CD4-positive, alpha-beta T cell treated with Interferon alpha-2 for 1 hour (primary cell): ENCODE results near the gene OS9.

ENCODE experiments used
- DNase-seq, 2 donors: peaks; one replicate each; pipeline ENCODE4 v3.0.0-alpha.2; 2020 to 2022

The OS9 gene

GRCh38 chr12:57770734-57771133, 76.8 kb downstream of the OS9 start:
- no peak for DNase-seq
